Measurements from ENCODE around the gene RGS14.

GRCh38 chr5:177405312-177405711, 47.6 kb downstream of the RGS14 start:
- TF ChIP-seq, protein P1, sequence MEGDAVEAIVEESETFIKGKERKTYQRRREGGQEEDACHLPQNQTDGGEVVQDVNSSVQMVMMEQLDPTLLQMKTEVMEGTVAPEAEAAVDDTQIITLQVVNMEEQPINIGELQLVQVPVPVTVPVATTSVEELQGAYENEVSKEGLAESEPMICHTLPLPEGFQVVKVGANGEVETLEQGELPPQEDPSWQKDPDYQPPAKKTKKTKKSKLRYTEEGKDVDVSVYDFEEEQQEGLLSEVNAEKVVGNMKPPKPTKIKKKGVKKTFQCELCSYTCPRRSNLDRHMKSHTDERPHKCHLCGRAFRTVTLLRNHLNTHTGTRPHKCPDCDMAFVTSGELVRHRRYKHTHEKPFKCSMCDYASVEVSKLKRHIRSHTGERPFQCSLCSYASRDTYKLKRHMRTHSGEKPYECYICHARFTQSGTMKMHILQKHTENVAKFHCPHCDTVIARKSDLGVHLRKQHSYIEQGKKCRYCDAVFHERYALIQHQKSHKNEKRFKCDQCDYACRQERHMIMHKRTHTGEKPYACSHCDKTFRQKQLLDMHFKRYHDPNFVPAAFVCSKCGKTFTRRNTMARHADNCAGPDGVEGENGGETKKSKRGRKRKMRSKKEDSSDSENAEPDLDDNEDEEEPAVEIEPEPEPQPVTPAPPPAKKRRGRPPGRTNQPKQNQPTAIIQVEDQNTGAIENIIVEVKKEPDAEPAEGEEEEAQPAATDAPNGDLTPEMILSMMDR (IDR thresholded peaks at IDR 0.05; ENCODE audit: low read length) = no peak
- no peak for TF ChIP-seq EZH2phosphoT487 (IDR thresholded peaks at IDR 0.05; ENCODE audit: low read length)

Data from MM.1S (cell line).